K562 (cell line): Measurements from ENCODE around the gene UBXN6. TPM values are rescaled to one million over a fixed set of nuclear protein-coding genes. Genes with fewer than 3 reads are reported as not detected.

Experiments
- ATAC-seq: fragments of 200-7000 bp; cut with Tn5 transposase; 3 replicates; pipeline ENCODE4 v1.9.1; 2020; ENCODE audit warnings: moderate library complexity
- BruUV-seq: library from RNA; stranded (reverse); fragments of 400-500 nt; replicated peaks from 2 replicates; lab custom pipeline; 2021; lab: Mats Ljungman, UMichigan
- CTCF ChIA-PET: fragments of 300-600 bp; formaldehyde crosslinking; extraction: SDS; loops from one replicate; lab custom pipeline; 2021; ENCODE audit warnings: low intra/inter-chr PET ratio; lab: Yijun Ruan, JAX
- POLR2A ChIA-PET: fragments of 300-600, 350-650 bp; sonication (Branson Sonifier 250); formaldehyde crosslinking; extraction: SDS; loops from one replicate; lab custom pipeline; 2021; ENCODE audit warnings: antibody characterized with exemption, inconsistent platforms; lab: Yijun Ruan, JAX
- DNase-seq, 4 experiments: peaks; one replicate each; pipeline versions ENCODE4 v3.0.0 to v3.0.0-alpha.2; 2011 to 2018; ENCODE audit warnings: low spot score in 3 of 4, mixed read lengths in 3 of 4; ENCODE audit errors: extremely low read depth in 1 of 4
- FAIRE-seq: peaks from 2 replicates; lab custom pipeline; 2011; peaks lifted over from hg19 to GRCh38; lab: Jason Lieb, UNC
- H2AFZ ChIP-seq: 2 replicates; pipeline ENCODE4 v1.6.0; 2011; ENCODE audit warnings: low read depth, low read length, control low read depth, inconsistent platforms
- H3K27ac ChIP-seq: fragments of 200-600 bp; 3 replicates; pipeline ENCODE4 v1.8.0; 2011; ENCODE audit warnings: low read depth, mild to moderate bottlenecking, control low read depth, inconsistent platforms, low read length, moderate library complexity, mixed read lengths; ENCODE audit errors: extremely low read depth
- H3K27me3 ChIP-seq, 2 experiments: fragments of 300-600 bp in 1 of 2; 2 replicates in 1 of 2; 3 replicates in 1 of 2; pipeline versions ENCODE4 v1.6.0 to v1.8.0; 2011; ENCODE audit warnings: inconsistent platforms in 2 of 2, low read length in 2 of 2, mild to moderate bottlenecking in 1 of 2, mixed read lengths in 1 of 2, moderate library complexity in 1 of 2; ENCODE audit not compliant: control insufficient read depth in 2 of 2, insufficient read depth in 2 of 2
- H3K36me3 ChIP-seq: fragments of 300-600 bp; 3 replicates; pipeline ENCODE4 v1.8.0; 2011; ENCODE audit warnings: mild to moderate bottlenecking, low read length, inconsistent platforms; ENCODE audit not compliant: control insufficient read depth, insufficient read depth
- H3K4me1 ChIP-seq, 2 experiments: fragments of 200-600 bp in 1 of 2; replicated peaks in 1 of 2; 2 replicates in 1 of 2; 3 replicates in 1 of 2; pipeline versions ENCODE4 v1.5.1 to v1.8.0; 2011; ENCODE audit warnings: inconsistent platforms in 2 of 2, low read length in 2 of 2, mild to moderate bottlenecking in 1 of 2, mixed read lengths in 1 of 2, moderate library complexity in 1 of 2; ENCODE audit not compliant: control insufficient read depth in 2 of 2, insufficient read depth in 2 of 2
- H3K4me2 ChIP-seq: 2 replicates; pipeline ENCODE4 v1.6.1; 2011; ENCODE audit warnings: low read length, control low read depth, inconsistent platforms, mixed read lengths; ENCODE audit not compliant: insufficient read depth
- H3K4me3 ChIP-seq: fragments of 200-600 bp; sonication (generic), shearing (Covaris generic); 2 replicates; pipeline ENCODE4 v1.5.1; 2016; ENCODE audit warnings: control low read depth, inconsistent platforms
- H3K79me2 ChIP-seq: fragments of 200-600 bp; 3 replicates; pipeline ENCODE4 v1.8.0; 2011; ENCODE audit warnings: low read length, inconsistent platforms; ENCODE audit not compliant: control insufficient read depth, insufficient read depth
- H3K9ac ChIP-seq, 2 experiments: 2 replicates each; pipeline versions ENCODE4 v1.6.0 to v1.6.1; 2011; ENCODE audit warnings: low read depth in 2 of 2, low read length in 2 of 2, control low read depth in 1 of 2, inconsistent platforms in 1 of 2, mild to moderate bottlenecking in 1 of 2, mixed read lengths in 1 of 2; ENCODE audit not compliant: insufficient read depth in 1 of 2
- H3K9me1 ChIP-seq: one replicate; pipeline ENCODE4 v1.6.0; 2011; ENCODE audit warnings: inconsistent platforms, mild to moderate bottlenecking, low read length, moderate library complexity; ENCODE audit not compliant: control insufficient read depth, insufficient read depth
- H3K9me3 ChIP-seq: replicated peaks from 2 replicates; pipeline ENCODE4 v1.5.1; 2011; ENCODE audit warnings: low read depth, low read length, inconsistent platforms; ENCODE audit not compliant: control insufficient read depth, insufficient read depth
- H4K20me1 ChIP-seq: replicated peaks from 2 replicates; pipeline ENCODE4 v1.6.1; 2011; ENCODE audit warnings: low read length, inconsistent platforms, mixed read lengths; ENCODE audit not compliant: control insufficient read depth, insufficient read depth
- BRD9 ChIP-seq: fragments of 450-650 bp; IDR thresholded peaks from 2 replicates; pipeline ENCODE4 v1.6.1; 2018; ENCODE audit warnings: low read depth; ENCODE audit not compliant: partially characterized antibody
- DNMT1 ChIP-seq: fragments of 450-650 bp; IDR thresholded peaks from 2 replicates; pipeline ENCODE4 v1.6.1; 2016; ENCODE audit warnings: antibody characterized with exemption, mild to moderate bottlenecking
- FOXA3 ChIP-seq, 2 experiments: fragments of 450-650 bp in 1 of 2; sonication (generic) in 1 of 2; formaldehyde crosslinking; IDR thresholded peaks in 1 of 2; conservative IDR thresholded peaks in 1 of 2; 2 replicates each; pipeline versions ENCODE4 v1.4.0 to v1.8.0; 2020 to 2022; ENCODE audit warnings: mild to moderate bottlenecking in 2 of 2, missing genetic modification reagents in 1 of 2
- POLR2H ChIP-seq: IDR thresholded peaks from 2 replicates; pipeline ENCODE4 v1.6.1; 2016; ENCODE audit warnings: missing genetic modification characterization, low read depth, mild to moderate bottlenecking, control low read depth, missing compliant biosample characterization, moderate library complexity
- TGIF2 ChIP-seq: sonication (generic); formaldehyde crosslinking; IDR thresholded peaks from 2 replicates; pipeline ENCODE4 v1.8.1; 2022; ENCODE audit warnings: mild to moderate bottlenecking, missing genetic modification reagents, moderate library complexity
- WGBS: fragments of 100-300 bp; shearing (Covaris generic); methylation state at CpG from one replicate; pipeline ENCODE4 v1.1.6; 2016; ENCODE audit warnings: low coverage, mixed read lengths; ENCODE audit not compliant: insufficient coverage; ENCODE audit errors: missing lambda C conversion rate; 5-methylcytosine and 5-hydroxymethylcytosine counted together
- in situ Hi-C: fragments of 300-500 bp; cut with MboI; formaldehyde crosslinking; loops from 4 replicates; pipeline ENCODE4 v1.15.0; 2018; ENCODE audit warnings: inconsistent platforms, mixed read lengths
- intact Hi-C: fragments of 100-400 bp; cut with micrococcal nuclease; formaldehyde crosslinking; loops from 2 replicates; pipeline ENCODE4 v1.14.2; 2022
- polyA plus RNA-seq, 8 experiments: library from polyadenylated mRNA; depleted of rRNA in 4 of 8; stranded (reverse) in 5 of 8; unstranded in 3 of 8; fragments of >200 nt; fragmentation: Nextera tagmentation in 2 of 8; fragmentation: Illumina TruSeq in 1 of 8; extraction: Ambion mirVana in 2 of 8; extraction: Trizol in 1 of 8; gene quantifications; 2 replicates each; pipeline versions ENCODE4 v1.2.1 to v1.2.3, GENCODE V29; 2011 to 2014; ENCODE audit warnings: inconsistent platforms in 1 of 8, missing spikeins in 1 of 8
- total RNA-seq, 7 experiments: library from RNA; depleted of rRNA in 6 of 7; stranded (reverse); fragments of >200 nt in 6 of 7; fragmentation: Illumina TruSeq in 2 of 7; extraction: Trizol in 2 of 7; gene quantifications; 2 replicates each; pipeline versions ENCODE4 v1.2.1 to v1.2.3, GENCODE V29; 2011 to 2021; ENCODE audit warnings: low replicate concordance in 1 of 7
- TF ChIP-seq, protein P1 (sequence below), 2 experiments: fragments of 450-650 bp; IDR thresholded peaks; 2 replicates each; pipeline ENCODE4 v1.6.1; 2016; ENCODE audit warnings: mild to moderate bottlenecking in 2 of 2, borderline replicate concordance in 1 of 2, low read depth in 1 of 2, moderate library complexity in 1 of 2

Gene UBXN6
- total and polyA plus RNA-seq, 9 of the 15 experiments (the other 6 are each of a cell fraction or from before 2014, with no cell fraction given), result 0.48 to 90.2 (median 29.5) TPM

DNA sequence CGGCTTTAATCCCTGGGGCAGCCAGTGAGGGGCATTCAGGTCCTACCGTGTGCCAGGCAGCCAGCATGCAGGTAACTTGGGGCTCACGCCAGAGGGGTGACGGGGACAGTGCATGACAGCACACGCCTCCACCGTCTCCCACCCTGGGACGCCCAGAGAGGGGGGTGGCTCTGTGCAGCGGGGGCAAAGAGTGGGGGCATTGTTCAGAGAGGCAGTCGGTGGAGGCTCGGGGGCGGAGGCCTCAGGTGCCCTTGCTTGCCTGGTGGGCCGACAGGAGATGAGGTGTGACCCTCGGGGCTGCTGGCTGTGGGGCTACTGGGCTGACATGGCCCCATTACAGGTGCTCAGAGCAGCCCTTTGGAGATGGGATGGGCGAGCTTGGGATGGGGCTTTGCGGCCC lies 42.3 kb upstream of the UBXN6 start (continued):
- no peak for TF ChIP-seq TGIF2
- no peak for TF ChIP-seq FOXA3 (CRISPR knock-in tag; conservative IDR thresholded peaks at IDR 0.05 in 1 of 2, IDR thresholded peaks at IDR 0.05 in 1 of 2)
- TF ChIP-seq BRD9, result no peak

DNA sequence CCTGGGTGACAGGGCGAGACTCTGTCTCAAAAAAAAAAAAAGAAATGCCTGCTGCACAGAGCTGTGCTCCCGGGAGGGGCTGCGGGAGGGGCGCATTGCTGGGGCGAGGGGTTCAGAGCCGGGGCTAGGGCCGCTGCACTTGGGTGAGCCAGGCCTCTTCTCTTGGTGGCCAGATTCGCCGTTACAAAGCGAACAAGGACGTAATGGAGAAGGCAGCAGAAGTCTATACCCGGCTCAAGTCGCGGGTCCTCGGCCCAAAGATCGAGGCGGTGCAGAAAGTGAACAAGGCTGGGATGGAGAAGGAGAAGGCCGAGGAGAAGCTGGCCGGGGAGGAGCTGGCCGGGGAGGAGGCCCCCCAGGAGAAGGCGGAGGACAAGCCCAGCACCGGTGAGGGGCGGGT lies 41.7 kb upstream of the UBXN6 start:
- ChIA-PET CTCF (no interaction called here), POLR2A (no interaction called here)
- H3K9ac ChIP-seq, result no peak overlapping the region
- H3K36me3 ChIP-seq, result peaks cover 46% of the 10 kb centered on the region; the same call in 1 of the 3 replicates
- no peaks in the 10 kb centered on the region for H3K9me1 ChIP-seq
- H3K79me2 ChIP-seq, result no peaks in the 10 kb centered on the region
- no peaks in the 10 kb centered on the region for H4K20me1 ChIP-seq
- in situ Hi-C loops, result no loop called here
- H3K4me1 ChIP-seq, result peaks cover 0 to 32% of the 10 kb centered on the region in 2 experiments; a peak in 1 of 5 replicates
- H3K4me2 ChIP-seq, result no peak overlapping the region
- H3K4me3 ChIP-seq, result no peak overlapping the region
- H3K9me3 ChIP-seq, result no peaks in the 10 kb centered on the region
- ATAC-seq (no peak), DNase-seq (no peak), FAIRE-seq (no peak)
- no peak for TF ChIP-seq DNMT1
- BruUV-seq, result no TSS peak
- intact Hi-C loops, result no loop called here
- 93% methylated on average over 14 of the region's 23 CpGs for WGBS
- H3K27me3 ChIP-seq, result no peaks in the 10 kb centered on the region
- no peak overlapping the region for H3K27ac ChIP-seq
- H2AFZ ChIP-seq, result no peak overlapping the region

DNA sequence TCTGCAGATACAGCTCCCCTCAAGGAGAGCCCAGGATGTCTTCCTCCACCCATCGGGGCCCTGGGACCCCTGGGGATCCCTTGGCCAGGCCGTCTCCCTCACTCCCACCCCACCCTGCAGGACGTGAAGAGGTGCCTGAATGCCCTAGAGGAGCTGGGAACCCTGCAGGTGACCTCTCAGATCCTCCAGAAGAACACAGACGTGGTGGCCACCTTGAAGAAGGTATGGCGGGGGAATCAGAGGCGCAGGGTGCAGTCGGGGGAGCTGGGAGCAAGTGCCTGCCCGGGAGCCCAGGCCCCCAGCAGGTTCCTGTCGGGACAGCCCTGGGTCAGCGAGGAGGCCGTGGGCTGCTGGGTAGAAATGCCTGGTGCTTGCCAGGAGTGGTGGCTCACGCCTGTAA lies 41.1 kb upstream of the UBXN6 start:
- Histone ChIP-seq H3K9me1 (no peaks in the 10 kb centered on the region), H3K27me3 (no peaks in the 10 kb centered on the region), H2AFZ (no peak overlapping the region), H3K9me3 (no peaks in the 10 kb centered on the region), H3K79me2 (no peaks in the 10 kb centered on the region), H3K36me3 (peaks cover 51% of the 10 kb centered on the region; the same call in 1 of the 3 replicates), H3K4me2 (no peak overlapping the region), H3K9ac (no peak overlapping the region; a peak in 1 of 4 replicates), H3K27ac (no peak overlapping the region), H3K4me3 (no peak overlapping the region), H4K20me1 (no peaks in the 10 kb centered on the region), H3K4me1 (peaks cover 0 to 33% of the 10 kb centered on the region in 2 experiments; a peak in 1 of 5 replicates)
- no peak for FAIRE-seq
- intact Hi-C loops, result no loop called here
- POLR2A ChIA-PET, result interaction anchor here (0.5 kb wide), 1 partner anchor 26 kb away, joined by 4 read pairs; no protein-coding TSS in a partner anchor
- no peak for DNase-seq
- CTCF ChIA-PET, result no interaction called here
- no TSS peak for BruUV-seq
- no peak for ATAC-seq
- 87% methylated on average over 11 of the region's 12 CpGs for WGBS
- in situ Hi-C loops, result no loop called here
- TF ChIP-seq POLR2H (tag), result no peak
- TF ChIP-seq, protein P1, sequence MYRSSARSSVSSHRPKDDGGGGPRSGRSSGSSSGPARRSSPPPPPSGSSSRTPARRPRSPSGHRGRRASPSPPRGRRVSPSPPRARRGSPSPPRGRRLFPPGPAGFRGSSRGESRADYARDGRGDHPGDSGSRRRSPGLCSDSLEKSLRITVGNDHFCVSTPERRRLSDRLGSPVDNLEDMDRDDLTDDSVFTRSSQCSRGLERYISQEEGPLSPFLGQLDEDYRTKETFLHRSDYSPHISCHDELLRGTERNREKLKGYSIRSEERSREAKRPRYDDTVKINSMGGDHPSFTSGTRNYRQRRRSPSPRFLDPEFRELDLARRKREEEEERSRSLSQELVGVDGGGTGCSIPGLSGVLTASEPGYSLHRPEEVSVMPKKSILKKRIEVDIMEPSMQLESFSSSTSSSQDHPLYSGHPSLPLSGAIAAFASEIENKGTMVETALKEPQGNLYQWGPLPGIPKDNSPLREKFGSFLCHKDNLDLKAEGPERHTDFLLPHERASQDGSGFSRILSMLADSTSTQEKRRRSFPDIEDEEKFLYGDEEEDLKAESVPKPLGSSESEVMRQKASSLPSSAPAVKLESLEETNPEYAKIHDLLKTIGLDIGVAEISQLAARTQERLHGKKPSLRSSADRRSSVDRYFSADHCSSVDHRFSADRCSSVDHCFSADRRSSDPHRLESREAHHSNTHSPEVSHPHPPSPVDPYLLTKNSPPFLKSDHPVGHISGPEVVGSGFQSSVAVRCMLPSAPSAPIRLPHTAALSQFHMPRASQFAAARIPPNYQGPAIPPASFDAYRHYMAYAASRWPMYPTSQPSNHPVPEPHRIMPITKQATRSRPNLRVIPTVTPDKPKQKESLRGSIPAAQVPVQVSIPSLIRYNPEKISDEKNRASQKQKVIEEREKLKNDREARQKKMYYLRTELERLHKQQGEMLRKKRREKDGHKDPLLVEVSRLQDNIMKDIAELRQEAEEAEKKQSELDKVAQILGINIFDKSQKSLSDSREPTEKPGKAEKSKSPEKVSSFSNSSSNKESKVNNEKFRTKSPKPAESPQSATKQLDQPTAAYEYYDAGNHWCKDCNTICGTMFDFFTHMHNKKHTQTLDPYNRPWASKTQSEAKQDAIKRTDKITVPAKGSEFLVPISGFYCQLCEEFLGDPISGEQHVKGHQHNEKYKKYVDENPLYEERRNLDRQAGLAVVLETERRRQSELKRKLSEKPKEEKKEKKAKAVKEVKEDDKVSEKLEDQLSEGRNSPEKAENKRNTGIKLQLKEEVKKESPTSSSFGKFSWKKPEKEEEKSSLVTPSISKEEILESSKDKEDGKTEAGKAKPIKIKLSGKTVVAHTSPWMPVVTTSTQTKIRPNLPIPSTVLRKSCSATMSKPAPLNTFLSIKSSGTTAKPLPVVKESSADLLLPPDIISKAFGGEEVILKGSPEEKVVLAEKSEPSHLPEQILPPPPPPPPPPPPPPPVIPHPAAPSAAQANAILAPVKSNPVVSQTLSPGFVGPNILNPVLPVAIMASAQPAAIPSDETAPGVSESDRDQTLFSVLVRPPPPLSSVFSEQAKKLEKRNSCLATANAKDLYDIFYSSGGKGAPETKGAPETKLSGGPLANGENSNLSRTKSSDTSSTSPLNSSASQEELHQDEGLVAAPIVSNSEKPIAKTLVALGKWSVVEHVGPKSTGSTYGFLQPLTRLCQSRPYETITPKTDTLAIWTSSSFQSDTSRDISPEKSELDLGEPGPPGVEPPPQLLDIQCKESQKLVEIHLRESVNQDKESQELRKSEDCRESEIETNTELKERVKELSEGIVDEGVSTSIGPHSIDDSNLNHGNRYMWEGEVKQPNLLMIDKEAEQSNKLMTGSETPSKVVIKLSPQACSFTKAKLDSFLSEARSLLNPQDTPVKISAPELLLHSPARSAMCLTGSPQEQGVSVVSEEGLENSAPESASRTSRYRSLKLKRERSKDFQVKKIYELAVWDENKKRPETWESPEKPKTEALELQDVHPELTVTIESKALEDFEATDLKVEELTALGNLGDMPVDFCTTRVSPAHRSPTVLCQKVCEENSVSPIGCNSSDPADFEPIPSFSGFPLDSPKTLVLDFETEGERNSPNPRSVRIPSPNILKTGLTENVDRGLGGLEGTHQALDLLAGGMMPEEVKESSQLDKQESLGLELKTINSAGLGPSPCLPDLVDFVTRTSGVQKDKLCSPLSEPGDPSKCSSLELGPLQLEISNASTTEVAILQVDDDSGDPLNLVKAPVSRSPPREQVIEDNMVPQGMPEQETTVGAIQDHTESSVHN (IDR thresholded peaks at IDR 0.05; ENCODE audit: borderline replicate concordance in 1 of 2, low read depth in 1 of 2), result no peak
